DMS79 (cell line): Measurements from ENCODE around the gene KDM4B.
A peak's percentile ranks its signal among the peaks of the same experiment; 100 is the strongest.
"Not testable (repeated sequence)": the region's sequence is repeated elsewhere in the genome, so short reads cannot be mapped to it uniquely, and the experiment has no call there.

Experiments
- DNase-seq: peaks from one replicate; lab custom pipeline; 2025; lab: John Stamatoyannopoulos, UW

Gene KDM4B

DNA sequence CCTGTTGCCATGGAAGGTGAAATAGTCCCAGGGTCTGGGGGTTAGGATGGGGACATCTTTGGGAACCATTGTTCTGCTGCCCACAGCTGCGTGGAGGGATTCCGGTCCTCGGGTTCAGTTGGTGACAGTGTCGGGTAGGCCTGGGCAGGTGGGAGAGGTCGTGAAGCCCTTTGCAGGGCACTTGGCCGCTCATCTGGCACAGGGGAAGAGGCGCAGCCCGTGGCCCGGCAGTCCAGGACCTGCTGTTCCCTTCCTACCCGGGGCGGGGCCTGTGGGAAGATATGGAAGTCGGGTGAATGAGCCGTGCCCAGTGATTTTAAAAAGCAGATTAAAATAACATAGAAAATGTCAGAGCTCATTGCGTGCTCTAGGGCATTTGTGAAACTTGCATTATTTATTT lies 44.8 kb downstream of the KDM4B start:
- DNase-seq, result no peak

DNA sequence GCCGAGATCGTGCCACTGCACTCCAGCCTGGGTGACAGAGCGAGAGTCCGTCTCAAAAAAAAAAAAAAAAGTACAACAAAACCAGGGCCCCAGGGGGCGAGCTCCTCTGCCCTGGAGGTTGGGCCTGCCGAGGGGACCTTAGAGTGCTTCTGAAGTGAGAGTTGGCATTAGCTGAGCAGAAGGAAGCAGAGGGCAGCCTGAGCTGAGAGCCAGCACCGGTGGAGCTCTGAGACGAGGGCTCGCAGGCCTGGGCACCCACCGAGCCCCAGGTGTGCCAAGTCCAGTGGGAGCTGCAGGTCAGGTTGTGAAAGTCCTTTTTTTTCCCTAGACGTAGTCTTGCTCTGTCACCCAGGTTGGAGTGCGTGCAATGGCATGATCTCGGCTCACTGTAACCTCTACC lies 46.0 kb downstream of the KDM4B start:
- DNase-seq, result no peak

DNA sequence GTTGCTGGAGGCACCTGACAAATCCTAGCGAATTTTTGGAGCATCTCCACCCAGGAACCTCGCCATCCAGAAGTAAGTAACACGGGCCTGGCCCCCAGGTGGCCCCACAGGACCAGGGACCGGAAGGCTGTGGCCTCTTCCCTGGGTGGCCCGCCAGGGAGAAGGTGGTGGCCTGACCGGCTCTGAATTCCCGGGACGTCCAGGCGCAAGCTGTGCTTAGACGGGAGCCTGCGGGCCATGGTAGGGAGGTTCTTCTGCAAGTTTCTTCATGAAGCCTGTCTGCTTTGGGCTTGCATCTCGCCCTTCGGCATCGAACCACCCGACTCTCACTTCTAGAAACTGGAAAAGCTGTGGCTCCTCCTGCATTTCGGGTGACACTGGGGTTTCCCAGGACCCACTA lies 47.4 kb downstream of the KDM4B start:
- no peak for DNase-seq

DNA sequence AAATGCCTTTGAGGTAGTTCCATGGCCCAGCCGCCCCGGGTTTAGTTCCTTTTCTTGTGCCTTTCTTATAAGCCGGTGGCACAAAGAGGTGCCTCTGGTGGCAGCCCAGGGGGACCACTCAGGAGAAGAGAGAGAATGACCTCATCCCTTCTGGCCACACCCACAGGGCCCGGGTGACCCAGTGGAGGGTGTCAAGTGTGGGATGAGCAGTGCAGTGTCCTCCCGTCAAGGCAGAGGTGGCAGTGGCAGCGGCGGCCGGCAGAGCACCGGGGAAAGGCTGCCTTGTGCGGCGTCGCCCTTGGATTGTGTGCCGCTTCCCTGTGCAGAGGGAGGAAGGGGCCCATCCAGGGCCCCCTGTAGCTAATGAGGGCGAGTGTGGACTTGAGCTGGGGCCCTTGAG lies 47.9 kb downstream of the KDM4B start:
- no peak for DNase-seq

DNA sequence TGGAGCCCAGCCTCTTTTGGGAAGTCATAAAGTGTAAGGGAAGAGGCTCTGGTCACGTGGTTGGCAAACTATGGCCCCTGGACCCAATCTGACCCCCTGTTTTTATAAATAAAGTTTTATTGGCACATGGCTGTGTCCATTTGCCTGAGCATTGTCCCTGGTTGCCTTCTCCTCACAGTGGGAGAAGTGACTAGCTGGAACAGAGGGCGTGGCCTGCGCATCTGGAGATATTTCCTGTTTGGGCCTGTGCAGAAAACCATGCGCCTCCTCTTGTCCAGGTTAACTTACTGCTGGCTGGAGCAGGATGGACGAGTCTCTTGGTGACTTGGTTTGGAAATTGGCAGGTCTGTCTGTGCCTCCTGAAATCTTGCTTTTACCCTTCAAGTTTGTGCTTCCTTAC lies 48.3 kb downstream of the KDM4B start:
- DNase-seq, result no peak

DNA sequence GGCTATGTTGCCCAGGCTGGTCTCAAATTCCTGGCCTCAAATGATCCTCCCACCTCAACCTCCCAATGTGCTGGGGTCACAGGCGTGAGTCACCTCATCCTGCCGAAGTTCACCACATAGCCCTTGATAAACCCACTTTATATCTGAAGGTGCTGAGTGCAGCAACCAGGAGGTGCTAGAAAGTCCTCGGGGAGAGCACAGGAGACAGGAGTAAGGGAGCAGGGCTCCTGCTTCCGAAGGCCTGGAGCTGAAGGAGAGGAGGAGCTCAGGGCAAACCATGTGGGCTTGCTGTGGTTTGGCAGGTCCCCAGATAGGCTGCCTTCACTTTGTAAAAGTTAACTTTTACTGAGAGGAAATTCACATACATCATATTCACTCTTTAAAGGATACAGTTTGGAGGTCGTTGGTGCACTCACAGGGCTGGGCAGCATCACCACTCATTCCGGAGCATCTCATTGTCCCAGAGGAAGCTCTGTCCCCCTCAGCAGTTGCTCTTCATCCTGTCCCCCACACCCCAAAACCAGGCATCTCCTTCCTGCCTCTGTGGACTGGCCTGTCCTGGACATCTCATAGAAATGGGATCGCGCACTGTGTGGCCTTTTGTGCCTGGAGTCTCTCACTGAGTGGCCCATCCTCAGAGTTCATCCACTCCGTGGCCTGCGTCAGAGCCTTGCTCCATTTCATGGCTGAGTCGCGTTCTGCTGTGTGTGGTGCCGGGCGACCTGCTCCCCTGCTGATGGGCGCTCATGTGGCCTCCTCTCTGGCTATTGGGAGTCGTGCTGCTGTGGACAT lies 49.5 kb downstream of the KDM4B start:
- no peak for DNase-seq

DNA sequence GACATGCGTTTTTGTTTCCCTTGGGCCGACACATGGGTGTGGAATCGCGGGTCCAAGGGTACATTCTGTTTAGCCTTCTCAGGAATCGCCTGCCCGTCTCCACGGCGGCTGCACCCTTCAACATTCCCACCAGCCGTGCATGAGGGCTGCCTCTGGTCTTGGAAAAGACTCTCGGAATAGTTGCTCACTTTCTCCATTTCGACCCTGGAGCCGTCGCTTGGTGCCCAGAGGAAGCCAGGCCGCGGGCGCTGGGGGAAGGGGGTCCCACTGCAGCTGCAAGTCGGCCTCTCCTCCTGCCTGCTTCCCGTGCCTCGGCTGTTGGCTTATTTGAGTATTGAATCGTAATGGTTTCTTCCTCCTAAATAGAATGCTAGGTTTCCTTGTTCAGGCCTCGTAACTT lies 51.5 kb downstream of the KDM4B start:
- no peak for DNase-seq

DNA sequence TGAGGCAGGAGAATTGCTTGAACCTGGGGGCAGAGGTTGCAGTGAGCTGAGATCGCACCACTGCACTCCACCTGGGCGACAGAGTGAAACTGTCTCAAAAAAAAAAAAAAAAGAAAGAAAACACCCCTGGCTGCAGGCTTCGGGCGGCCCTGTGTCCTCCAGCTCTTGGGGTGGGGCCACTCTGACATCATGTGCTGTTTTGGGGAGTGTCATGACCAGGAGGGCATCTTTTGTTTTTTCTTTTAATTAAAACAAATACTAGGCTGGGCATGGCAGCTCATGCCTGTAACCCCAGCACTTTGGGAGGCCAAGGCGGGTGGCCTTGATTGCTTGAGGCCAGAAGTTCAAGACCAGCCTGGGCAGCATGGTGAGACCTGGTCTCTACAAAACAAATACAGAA lies 52.1 kb downstream of the KDM4B start:
- DNase-seq, result no peak

DNA sequence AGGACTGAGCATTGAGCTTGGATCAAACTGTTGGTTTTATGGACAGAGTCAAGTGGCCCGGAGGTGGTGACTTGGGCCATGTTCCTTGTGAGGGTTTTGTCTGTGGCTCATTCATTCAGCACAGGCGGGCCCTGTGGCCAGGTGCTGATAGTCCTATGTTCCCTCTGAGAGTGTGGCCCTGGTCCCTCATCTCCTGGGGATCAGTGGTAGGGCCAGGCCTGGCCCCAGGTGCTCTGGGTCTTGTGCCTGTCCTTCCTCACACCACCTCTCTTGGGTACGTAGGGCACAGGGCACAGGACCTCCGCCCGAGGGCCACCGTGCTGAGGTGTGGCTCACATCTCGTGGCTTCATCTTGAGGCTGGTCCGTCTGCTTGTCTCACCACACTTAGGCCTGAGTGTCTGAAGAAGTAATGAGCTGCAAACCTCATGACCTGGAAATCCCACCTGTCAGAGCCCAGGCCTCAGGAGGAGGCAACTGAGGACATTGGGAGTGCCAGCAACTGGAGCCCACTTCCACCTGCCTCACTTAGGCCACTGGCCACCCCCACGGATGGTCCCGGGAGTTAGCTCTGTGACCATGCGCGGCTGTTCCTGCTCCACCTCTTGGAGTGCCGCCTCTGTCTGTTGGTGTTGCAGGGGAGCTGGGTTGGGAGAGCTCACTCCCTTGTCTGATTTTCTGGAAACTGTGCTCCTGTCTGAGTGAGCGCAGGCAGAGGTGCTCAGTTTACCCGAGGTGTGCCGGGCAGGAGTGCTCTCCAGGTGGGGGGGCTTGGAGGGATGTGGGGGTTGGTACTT lies 53.4 kb downstream of the KDM4B start:
- no peak for DNase-seq

DNA sequence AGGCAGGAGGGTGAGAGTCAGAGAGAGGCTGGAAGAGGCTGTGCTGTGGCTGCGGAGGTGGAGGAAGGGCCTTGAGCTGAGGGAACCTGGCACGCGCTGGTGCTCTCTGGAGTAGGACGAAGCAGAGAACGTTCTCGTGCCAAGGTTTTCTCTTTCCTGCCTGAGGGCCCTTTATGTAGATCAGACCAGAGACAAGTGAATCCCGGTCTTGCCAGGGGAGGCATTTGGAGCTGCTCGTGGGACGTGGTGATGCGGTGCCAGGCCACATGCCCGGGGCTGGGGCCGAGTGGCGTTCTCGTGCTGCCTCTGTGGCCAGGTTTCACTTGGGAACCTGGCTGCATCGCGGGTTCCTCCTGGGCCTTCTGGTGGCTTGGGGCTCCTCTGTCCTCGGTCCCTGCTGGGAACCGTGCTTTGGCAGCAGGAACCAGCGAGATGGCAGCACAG lies 54.2 kb downstream of the KDM4B start:
- no peak for DNase-seq

DNA sequence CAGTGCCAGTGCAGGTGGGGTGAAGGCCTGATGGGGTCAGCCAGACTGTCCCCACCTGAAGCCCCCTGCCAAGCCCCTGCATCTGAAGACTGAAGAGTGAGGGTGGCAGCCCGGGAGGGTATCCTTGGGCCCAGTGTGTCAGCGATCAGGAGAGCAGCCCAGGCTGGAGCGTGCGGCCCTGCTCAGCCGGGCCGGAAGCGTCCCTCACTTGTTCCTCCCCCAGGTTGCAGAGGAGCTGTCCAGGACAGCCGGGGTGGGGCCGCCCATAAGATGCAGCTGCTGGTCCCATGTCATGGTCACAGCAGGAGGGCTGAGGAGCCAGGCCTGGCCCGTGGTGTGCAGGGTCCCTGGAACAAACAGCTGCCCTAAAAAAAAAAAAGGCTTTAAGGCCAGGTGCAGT lies 55.4 kb downstream of the KDM4B start:
- no peak for DNase-seq

DNA sequence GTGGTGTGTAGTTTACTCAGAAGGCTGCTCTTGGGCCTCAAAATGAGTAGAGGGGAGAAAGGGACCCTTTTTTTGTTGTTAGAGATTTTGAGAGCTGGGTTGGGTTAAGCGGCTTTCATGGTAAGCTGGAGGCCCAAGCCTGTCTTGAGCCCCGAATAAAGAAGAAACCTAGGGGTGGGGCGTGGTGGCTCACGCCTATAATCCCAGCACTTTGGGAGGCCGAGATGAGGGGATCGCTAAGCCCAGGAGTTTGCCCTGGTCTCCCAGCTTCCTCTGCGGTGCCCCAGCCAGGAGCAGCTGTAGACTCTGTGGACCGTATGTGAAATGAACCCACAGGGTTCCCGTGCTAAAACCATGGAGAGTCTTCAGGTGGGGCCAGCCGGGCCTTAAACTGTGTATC lies 56.1 kb downstream of the KDM4B start:
- DNase-seq, result no peak

DNA sequence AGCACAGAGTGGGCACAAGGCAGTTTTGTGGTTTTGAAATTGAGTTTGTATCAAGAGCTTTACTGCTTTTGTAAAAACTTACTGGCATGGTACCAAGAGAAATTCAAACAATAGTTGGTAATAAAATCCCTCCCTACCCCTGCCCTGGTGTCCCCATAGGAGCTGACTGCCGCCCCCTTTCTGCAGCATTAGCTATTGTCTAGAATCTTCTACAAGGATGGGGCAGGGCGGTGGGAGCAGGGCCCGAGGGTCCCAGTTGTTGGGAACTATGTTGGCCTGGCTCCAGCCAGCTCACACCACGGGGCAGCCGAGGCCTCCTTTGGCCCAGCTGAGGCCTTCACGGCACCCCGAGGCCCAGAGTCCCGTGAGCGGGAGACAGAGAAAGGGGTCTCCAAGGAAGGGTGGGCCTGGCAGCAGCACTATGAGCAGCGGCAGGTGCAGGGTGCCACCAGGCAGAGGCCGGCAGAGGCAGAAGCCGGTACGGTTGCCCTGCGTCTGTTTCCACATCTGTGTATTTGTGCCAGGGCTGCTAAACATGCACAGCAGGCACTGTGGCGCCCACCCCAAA lies 57.9 kb downstream of the KDM4B start:
- DNase-seq, result no peak

DNA sequence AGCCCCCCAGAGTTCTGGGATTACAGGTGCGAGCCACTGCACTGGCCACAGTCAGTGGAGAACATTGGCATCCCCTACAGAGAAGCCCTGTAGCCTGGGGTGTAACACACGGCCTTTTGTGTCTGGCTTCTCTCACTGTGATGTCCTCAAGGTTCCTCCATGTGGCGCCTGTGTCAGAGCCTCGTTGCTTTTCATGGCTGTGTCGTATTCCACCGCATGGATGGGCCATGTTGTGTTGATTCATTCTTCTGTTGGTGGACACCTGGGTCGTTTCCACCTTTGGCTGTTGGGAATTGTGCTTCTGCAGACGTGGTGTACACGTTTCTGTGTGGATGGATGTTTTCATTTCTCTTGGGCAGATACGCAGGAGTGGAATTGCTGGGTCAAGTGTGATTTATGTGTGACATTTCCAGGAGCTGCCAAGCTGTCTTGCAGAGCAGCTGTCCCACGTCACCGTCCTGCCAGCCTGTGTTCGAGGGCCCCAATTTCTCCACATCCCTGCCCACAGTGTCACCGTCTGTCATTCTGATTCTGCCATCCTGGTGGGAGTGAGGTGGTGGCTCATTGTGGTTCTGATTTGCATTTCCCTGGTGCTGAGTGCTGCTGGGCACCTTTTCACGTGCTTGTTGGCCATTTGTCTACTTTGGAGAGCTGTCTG lies 59.4 kb downstream of the KDM4B start:
- DNase-seq, result no peak

DNA sequence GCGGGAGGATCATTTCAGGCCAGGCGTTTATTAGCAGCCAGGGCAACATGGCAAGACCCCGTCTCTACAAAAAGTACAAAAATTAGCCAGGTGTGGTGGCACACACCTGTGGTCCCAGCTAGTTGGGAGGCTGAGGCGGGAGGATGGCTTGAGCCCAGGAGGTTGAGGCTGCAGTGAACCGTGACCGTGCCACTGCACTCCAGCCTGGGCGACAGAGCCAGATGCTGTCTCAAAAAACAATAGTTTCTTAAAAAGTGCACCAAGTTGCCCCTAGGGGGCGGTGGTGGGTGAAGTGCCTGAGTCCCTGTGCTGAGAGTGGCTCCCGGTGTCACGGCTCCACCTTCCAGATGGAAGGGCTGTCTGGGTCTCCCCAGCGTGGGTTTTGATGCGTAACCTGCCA lies 60.7 kb downstream of the KDM4B start:
- not testable (repeated sequence) for DNase-seq

DNA sequence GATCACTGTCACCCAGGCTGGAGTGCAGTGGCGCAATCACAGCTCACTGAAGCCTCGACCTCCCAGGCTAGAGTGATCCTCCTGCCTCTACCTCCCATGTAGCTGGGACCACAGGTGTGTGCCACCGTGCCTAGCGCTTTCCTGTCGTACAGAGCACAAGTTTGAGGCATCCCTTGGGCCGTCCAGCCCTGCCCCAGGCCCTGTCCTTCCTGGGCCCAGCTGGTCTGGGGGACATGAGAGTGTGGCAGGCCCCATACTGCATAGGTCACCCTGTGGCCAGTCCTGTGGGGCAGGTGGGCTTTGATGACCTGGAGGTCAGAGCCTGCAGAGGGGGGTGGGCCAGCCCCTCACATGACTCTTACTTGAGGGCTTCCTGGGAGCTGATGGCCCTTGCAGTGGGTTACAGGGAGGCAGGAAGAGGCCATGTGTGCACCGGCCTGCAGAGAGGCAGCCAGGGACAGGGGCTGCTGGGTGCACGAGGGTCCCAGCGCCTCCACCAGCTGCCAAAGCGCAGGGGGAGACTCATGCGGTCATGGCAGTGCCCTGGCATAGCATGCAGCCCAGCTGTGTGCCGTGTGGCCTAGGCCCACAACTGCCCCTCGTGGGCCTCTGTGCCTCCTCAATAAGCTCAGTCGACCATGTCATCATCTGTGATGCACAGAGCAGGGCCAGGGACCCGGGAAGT lies 61.4 kb downstream of the KDM4B start:
- DNase-seq, result no peak

DNA sequence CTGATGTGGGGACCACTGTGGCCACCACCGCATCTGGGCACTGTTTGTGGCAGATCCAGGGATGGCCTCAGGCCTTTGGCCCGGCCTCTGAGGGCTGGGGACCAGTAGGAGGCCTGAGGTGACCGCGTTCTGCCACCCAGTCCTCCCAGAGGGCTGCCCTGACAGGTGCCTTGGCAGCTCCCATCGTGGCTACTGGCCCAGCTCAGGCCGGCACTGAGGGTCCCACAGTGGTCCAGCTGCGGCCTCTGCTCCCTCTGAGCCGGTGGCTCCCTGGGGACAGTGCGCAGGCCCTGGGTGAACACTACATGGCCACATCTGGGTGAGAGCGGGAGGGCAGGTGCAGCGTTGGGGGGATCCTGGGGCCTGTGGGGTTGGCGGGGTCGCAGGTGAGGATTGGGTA lies 61.9 kb downstream of the KDM4B start:
- no peak for DNase-seq

DNA sequence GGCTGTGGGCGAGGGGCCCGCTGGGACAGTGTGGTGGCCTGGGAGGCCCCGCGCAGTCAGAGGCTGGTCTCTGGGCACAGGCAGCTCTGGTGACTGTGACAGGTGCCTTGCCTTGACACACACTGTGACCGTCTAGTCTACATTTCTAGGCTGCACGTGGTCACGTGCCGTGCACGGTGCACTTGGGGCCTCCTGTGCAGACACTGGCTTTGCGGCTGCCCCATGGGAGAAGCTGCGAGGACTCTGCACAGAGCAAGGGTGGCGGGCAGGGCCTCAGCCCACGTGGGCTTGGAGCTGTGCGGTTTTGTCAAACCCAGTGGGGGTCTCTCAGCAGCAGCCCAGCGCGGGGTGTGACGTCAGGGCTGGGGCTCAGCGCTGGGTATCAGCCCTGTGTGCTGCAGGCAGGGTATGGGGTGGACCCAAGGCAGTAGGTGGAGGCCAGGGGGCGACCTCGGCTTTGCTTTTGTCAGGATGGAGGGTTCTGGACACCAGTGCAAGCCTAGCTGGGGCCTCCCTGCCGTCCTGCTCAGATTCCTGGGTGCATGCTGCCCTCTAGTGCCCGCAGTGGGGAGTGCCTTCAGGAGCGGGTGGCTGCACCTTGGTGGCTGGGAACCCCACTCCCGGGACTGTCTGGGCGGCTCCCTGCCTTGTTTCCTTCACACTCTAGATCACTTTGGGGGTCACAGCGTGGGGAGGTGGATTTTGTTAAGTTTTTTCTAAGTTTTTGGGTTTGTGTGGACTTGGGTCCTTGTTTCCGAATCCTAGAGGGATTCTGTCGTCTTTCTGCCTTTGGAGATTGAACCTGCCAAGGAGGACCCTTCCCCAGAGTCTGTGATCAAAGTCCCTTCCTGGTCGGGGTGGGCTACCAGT lies 62.6 kb downstream of the KDM4B start:
- DNase-seq, result peak; percentile 33

DNA sequence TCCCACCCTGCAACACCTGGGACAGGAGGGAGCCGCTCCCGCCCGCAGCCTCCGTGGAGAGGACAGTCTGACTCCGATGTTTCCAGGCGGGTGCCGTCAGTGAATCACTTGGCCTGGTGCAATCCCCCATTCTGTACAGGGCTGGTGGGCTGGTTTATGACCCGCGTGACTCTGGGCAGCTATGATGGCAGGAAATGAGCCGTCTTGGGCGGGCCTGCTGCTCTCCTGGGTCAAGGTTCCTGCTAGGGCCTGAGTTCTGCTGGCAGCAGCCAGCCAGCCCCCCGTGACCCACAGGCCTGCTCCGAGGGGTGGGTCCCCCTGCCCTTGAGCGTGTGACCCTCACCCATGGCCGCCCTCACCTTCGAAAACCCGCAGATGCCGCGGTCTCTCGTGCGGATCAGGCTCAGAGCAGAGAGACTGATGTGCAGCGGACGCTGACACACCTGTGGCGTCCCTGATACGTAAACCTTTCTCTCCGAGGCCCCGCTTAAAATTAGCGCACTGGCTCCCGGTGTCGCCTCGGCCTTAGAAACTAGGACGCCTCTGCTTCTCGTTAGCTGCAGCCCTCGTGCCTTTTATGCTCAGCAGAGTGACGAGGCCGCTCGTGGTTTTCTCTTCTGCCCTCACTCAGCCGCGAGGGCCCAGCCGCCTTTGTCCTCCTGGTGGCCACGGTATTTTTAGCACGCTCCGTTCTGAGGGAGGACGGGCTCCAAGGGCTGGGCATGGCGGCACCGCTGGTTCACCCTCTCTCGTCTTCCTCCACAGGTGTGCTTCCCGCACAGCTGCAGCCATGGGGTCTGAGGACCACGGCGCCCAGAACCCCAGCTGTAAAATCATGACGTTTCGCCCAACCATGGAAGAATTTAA lies 63.4 kb downstream of the KDM4B start:
- DNase-seq, result no peak

DNA sequence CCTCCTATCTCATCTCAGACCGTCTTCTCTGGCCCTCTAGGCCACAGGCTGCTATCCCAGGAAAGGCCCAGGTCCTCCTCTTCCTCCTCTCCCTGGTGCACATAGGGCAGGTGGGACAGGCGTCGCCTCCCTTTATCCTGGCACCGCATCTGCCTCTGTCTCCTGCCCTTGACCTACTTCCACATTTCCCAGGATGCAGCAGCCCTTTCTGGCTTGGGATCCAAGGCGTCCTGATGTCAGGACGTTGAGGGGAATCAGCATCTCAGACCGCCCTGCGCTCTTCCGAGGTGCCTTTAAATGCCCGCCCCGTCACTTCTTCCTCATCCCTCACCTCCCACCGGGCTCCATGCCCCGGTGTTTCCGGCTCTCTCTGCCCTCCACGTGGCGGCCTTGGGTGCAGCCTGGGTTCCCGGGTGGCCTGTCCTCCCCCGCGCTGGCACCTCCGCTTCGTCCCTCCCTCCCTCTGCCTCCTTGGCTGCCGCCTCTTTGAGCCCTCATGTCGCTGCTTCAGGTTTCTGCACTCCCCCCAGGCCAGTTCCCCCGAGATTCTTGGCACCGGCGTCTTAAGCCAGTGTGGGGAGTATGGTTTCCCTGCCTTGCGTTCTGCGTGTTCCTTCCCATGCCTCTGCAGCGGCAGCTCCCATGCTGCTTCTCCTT lies 66.3 kb downstream of the KDM4B start:
- no peak for DNase-seq
